GM12874 (cell line): Measurements from ENCODE around the gene FBXW12.

Experiments used
- TF ChIP-seq, protein P1 (sequence below): IDR thresholded peaks from 2 replicates; pipeline ENCODE4 v1.5.1; 2011; ENCODE audit warnings: low read depth, mild to moderate bottlenecking, control low read depth, low read length, moderate library complexity; ENCODE audit not compliant: insufficient read depth

The FBXW12 gene

DNA sequence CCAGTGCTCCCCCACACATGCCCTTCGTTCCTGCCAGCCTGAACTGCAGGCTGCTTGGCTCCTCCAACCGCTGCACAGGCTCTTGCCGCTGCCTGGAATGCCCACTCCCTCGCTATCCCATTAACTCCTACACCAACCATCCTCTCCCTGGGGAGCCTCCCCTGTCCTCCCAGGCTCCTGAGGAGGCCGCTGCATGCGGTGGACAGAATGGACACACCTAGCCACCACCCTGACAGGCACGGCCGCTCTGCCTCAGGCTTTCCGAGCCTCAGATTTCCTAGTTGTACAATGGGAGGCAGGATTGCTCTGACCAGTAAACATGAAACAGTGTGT is 55.6 kb downstream of the FBXW12 start:
- TF ChIP-seq, protein P1, sequence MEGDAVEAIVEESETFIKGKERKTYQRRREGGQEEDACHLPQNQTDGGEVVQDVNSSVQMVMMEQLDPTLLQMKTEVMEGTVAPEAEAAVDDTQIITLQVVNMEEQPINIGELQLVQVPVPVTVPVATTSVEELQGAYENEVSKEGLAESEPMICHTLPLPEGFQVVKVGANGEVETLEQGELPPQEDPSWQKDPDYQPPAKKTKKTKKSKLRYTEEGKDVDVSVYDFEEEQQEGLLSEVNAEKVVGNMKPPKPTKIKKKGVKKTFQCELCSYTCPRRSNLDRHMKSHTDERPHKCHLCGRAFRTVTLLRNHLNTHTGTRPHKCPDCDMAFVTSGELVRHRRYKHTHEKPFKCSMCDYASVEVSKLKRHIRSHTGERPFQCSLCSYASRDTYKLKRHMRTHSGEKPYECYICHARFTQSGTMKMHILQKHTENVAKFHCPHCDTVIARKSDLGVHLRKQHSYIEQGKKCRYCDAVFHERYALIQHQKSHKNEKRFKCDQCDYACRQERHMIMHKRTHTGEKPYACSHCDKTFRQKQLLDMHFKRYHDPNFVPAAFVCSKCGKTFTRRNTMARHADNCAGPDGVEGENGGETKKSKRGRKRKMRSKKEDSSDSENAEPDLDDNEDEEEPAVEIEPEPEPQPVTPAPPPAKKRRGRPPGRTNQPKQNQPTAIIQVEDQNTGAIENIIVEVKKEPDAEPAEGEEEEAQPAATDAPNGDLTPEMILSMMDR = no peak

DNA sequence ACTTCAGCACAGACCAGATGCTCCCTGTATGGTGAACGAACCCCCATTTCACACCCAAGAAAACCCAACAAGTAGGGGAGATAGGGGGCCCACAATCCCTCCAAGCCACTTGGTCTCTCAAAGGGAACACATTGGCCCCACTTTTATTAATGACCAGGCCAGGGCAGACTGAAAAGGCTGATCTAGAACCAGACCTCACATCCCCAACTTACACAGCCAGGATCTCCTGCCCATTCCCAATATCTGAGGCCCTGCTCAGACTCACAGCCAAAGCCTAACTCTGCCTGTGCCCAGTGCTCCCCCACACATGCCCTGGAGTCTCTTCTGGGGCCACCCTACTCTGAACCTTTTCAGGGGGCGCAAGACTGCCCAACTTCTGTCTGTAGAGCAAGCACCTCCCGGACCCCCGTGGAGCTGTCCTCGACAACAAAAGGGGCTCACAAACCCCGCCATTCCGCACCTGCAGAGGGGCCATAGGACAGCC is 56.1 kb downstream of the FBXW12 start:
- TF ChIP-seq, protein P1 = no peak

DNA sequence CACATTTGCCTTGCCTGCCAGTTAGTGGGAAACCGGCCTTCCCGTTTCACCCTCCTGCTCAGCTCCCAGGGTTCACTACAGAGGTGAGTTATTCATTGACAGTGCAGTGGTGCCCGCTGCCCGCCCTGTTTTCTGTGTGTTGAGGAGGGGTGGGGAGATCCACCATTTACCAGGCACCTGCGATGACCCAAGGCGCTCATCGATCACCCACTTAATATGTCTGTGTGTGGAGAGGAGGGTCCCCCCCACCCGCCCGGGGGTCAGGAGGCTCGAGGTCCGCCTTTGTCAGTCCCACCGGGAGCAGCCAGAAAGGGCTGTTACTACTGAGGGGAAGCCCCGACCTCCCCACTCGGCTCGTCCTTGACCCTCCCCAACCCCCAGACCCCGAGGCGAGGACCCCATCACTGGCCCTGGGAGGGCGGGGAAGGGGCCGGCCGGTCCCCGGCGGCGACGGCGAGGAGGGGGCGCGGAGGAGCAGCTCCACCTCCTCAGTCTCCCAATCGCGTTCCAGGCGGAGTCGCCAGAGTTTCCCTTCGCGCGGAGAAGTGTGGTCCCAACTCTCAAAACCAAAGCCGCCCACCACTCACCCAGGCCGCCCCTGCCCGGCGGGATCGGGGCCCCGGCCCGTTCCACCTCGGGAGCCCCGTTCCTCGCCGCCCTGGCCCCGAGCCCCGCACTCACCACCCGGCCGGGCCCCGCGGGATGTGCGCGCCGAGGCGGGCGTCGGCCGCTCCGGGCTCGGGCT is 56.7 kb downstream of the FBXW12 start:
- TF ChIP-seq, protein P1 = no peak

DNA sequence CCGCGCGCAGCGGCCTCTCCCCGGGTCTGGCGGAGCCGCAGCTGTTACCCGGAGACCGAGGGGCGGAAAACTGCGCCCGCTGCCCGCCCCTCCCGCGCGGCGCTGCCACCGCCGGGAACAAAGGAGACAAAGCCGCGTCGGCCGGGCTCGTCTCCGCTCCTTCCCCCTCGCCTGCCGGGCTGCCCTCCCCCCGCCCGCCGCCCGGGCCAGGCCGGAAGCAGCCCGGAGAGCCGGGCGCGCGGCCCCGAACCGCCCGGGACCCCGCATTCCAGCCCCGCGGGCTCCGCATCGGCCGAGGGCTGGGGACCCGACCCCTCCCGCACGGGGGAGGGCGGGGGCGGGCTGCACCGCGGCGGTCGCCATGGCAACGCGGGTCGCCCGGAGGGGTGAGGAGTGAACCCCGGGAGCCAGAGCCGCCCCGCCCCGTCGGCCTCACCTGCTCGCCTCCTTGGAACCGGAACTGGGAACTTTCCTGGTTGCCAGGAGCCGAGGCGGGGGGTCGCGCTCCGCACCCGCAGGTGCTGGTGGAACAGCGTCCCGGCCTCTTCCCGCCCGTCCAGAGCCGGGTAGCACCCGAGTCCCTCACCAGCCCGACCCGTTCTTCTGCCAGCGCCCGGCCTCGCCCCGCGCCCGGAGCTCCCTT is 57.4 kb downstream of the FBXW12 start:
- TF ChIP-seq, protein P1 = no peak

DNA sequence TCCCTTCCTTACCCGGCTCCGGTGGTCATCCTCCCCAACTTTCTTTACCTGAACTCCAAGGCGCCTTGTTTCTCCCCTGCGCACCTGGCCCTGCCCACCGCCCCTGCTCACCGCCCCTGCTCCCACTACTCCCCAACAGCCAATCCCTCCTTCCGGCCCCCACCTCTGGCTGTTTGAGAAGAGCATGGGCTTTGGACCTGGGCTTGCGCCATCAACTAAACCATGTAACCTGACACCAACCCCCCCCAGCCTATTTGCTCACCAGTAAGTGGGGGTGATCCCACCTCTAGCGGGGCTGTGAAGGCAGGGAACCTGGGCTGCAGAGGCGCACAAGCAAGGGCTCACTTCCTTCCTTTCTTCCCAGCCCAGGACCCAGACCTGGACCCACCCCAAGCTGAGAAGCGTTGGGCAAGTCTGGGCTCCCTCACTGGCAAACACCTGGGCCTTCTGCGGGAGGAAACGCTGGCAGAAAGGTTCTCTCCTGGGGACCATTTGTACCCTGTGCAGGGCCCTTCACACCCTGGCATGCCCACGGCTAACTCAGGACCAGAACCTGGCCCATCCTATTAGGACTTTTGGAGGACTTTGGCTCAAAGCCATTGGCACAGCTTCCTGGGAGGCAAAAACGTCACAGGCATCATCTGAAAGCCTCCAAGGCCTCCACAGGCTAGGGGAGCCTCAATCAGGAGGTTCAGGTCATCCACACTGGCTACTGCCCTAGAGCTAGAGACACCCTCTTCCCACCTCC is 58.1 kb downstream of the FBXW12 start, which contains the start of gene PLXNB1:
Gene PLXNB1 (minus strand): TSS at position 127 of the 748 bp plus-strand sequence. CDS start 5,475 bp downstream, outside the sequence.
- TF ChIP-seq, protein P1 = no peak

DNA sequence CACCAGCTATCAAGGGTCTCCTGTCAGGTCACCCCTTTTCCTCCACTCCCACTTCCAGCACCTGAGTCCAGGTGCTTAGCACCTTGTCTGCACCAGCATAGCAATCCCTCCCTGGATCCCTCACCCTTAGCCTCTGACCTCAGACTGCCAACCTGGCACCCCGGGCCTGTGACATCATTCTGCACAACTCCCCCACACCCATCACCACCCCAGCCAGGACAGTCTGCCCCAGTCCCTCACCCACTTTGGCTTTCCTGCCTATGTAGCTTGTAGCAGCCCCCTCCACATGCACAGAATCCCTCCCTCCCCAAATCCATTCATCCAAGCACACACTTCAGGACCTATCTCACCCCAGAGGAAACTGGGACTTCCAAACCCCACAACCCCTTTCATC is 58.7 kb downstream of the FBXW12 start:
- TF ChIP-seq, protein P1 = no peak

DNA sequence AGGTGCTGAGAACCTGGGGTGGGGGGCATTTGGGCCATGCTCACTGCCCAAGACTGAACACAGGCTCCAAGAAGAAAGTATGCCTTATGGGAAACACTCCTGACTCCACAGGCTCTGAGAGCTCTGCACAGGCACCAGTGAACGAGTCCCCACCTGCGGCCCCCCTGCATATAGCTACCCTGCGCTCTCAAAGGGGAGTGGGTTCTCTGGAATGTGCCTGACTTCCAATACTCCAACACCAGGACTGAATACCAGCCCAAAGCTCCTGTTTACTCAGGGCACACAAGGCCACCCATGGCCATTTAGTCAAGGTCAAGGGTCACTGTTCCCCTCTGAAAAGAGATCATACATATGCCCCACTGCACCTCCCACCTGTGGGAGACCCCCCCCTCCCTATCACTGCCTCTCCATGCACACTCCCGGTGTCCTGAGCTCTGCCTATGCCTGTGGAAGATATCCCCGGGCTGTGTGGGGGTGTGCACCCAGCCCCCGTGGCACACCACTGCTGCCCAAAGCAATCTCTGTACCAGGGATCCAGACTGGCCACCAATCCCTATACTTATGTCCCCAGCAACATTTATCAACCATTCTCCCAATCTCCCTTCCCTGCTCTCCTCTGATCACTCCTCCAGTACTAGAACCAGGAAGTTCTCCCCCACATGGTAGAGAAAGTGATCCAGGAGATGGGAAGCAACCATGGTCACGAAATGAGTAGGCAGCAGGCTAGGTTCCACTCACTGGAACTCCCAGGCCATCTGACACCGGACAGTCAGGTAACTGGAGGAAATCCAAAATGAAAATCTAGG is 59.4 kb downstream of the FBXW12 start:
- TF ChIP-seq, protein P1 = no peak
